Neuronal stem cell (in vitro differentiated cells): ENCODE data around the gene CALR.

Experiments
- DNase-seq: peaks from one replicate; pipeline ENCODE4 v3.0.0-alpha.2; 2013; ENCODE audit warnings: low spot score
- H2AFZ ChIP-seq: one replicate; pipeline ENCODE4 v1.6.1; 2013; ENCODE audit warnings: mild to moderate bottlenecking, low read length, inconsistent platforms
- H2AK5ac ChIP-seq: 2 replicates; pipeline ENCODE4 v1.6.1; 2013; ENCODE audit warnings: low read depth, mild to moderate bottlenecking, inconsistent platforms, low read length, moderate library complexity, mixed read lengths
- H2BK120ac ChIP-seq: 2 replicates; pipeline ENCODE4 v1.6.1; 2013; ENCODE audit warnings: low read depth, mild to moderate bottlenecking, inconsistent platforms, low read length, moderate library complexity, mixed read lengths
- H2BK12ac ChIP-seq: one replicate; pipeline ENCODE4 v1.6.1; 2013; ENCODE audit warnings: low read length, inconsistent platforms
- H2BK15ac ChIP-seq: 2 replicates; pipeline ENCODE4 v1.6.1; 2013; ENCODE audit warnings: mild to moderate bottlenecking, low read length, inconsistent platforms, mixed read lengths
- H2BK5ac ChIP-seq: one replicate; pipeline ENCODE4 v1.6.1; 2013; ENCODE audit warnings: inconsistent platforms, mild to moderate bottlenecking, low read length, moderate library complexity
- H3K14ac ChIP-seq: one replicate; pipeline ENCODE4 v1.6.1; 2013; ENCODE audit warnings: low read length, inconsistent platforms
- H3K18ac ChIP-seq: 2 replicates; pipeline ENCODE4 v1.6.1; 2013; ENCODE audit warnings: low read length, inconsistent platforms
- H3K23ac ChIP-seq: 2 replicates; pipeline ENCODE4 v1.6.1; 2013; ENCODE audit warnings: low read depth, mild to moderate bottlenecking, mixed read lengths, low read length, inconsistent platforms; ENCODE audit not compliant: poor library complexity
- H3K27ac ChIP-seq: replicated peaks from 3 replicates; pipeline ENCODE4 v1.5.1; 2013; ENCODE audit warnings: low read length, inconsistent platforms
- H3K27me3 ChIP-seq, 3 experiments: 2 replicates each; pipeline ENCODE4 v1.6.1; 2013; ENCODE audit warnings: low read length in 3 of 3, mild to moderate bottlenecking in 2 of 3, inconsistent platforms in 1 of 3, low read depth in 1 of 3, mixed read lengths in 1 of 3, moderate library complexity in 1 of 3; ENCODE audit not compliant: control insufficient read depth in 3 of 3, insufficient read depth in 3 of 3
- H3K36me3 ChIP-seq, 2 donors: replicated peaks in 1 of 2; 2 replicates each; pipeline ENCODE4 v1.6.1; 2013; ENCODE audit warnings: low read length in 2 of 2; ENCODE audit not compliant: control insufficient read depth in 2 of 2, insufficient read depth in 2 of 2
- H3K4ac ChIP-seq: 2 replicates; pipeline ENCODE4 v1.6.1; 2013; ENCODE audit warnings: inconsistent platforms, mild to moderate bottlenecking, low read length, moderate library complexity
- H3K4me1 ChIP-seq, 2 donors: 1 replicate in 1 of 2; 2 replicates in 1 of 2; pipeline ENCODE4 v1.6.1; 2013; ENCODE audit warnings: low read length in 2 of 2, low read depth in 1 of 2; ENCODE audit not compliant: control insufficient read depth in 2 of 2, insufficient read depth in 1 of 2
- H3K4me2 ChIP-seq: one replicate; pipeline ENCODE4 v1.6.1; 2013; ENCODE audit warnings: mild to moderate bottlenecking, low read length, inconsistent platforms; ENCODE audit not compliant: insufficient read depth, poor library complexity, severe bottlenecking
- H3K4me3 ChIP-seq, 2 donors: 2 replicates each; pipeline ENCODE4 v1.5.1; 2013; ENCODE audit warnings: low read length in 2 of 2, mild to moderate bottlenecking in 2 of 2, inconsistent platforms in 1 of 2, moderate library complexity in 1 of 2
- H3K79me1 ChIP-seq: one replicate; pipeline ENCODE4 v1.6.1; 2013; ENCODE audit warnings: low read depth, mild to moderate bottlenecking, inconsistent platforms, low read length, moderate library complexity
- H3K9ac ChIP-seq: one replicate; pipeline ENCODE4 v1.6.1; 2013; ENCODE audit warnings: mild to moderate bottlenecking, low read depth, low read length, inconsistent platforms; ENCODE audit not compliant: poor library complexity
- H3K9me3 ChIP-seq, 2 donors: replicated peaks in 1 of 2; 2 replicates each; pipeline versions ENCODE3 to v1.6.1; 2013; ENCODE audit warnings: low read length in 2 of 2, mild to moderate bottlenecking in 2 of 2, inconsistent platforms in 1 of 2, low read depth in 1 of 2, mixed read lengths in 1 of 2, moderate library complexity in 1 of 2; ENCODE audit not compliant: control insufficient read depth in 2 of 2, insufficient read depth in 1 of 2
- H4K8ac ChIP-seq: one replicate; pipeline ENCODE4 v1.6.1; 2013; ENCODE audit warnings: low read depth, mild to moderate bottlenecking, inconsistent platforms, low read length, moderate library complexity
- H4K91ac ChIP-seq: one replicate; pipeline ENCODE4 v1.6.1; 2013; ENCODE audit warnings: low read length, low read depth, mild to moderate bottlenecking, inconsistent platforms; ENCODE audit not compliant: poor library complexity
- WGBS, 2 donors: extraction: QIAGEN DNeasy Blood & Tissue Kit; methylation state at CpG; one replicate each; pipeline ENCODE4 v1.1.7; 2013; ENCODE audit warnings: missing lambda C conversion rate in 2 of 2, mixed read lengths in 1 of 2; ENCODE audit not compliant: insufficient read length in 2 of 2, insufficient replicate concordance in 1 of 2; ENCODE audit errors: extremely low coverage in 2 of 2; 5-methylcytosine and 5-hydroxymethylcytosine counted together

The CALR gene

GRCh38 chr19:12983542-12984142 lies 45.2 kb downstream of the CALR start:
- Histone ChIP-seq H2AFZ (peak overlapping the region; percentile 63), H2BK5ac (no peak overlapping the region), H3K4me2 (peak overlapping the region; percentile 45), H4K91ac (no peak overlapping the region), H3K36me3 (no peaks in the 10 kb centered on the region), H3K27me3 (peaks cover 0 to 68% (median 44%) of the 10 kb centered on the region in 3 experiments), H3K4ac (no peak overlapping the region), H3K4me1 (peaks cover 3 to 15% of the 10 kb centered on the region in 2 donors), H3K27ac (no peak overlapping the region), H3K18ac (no peak overlapping the region), H3K9me3 (peaks cover 0 to 7% of the 10 kb centered on the region in 2 donors), H2BK15ac (peak overlapping the region; percentile 44), H3K79me1 (no peaks in the 10 kb centered on the region), H3K14ac (no peak overlapping the region), H3K4me3 (no peak overlapping the region), H2BK12ac (no peak overlapping the region), H3K9ac (no peak overlapping the region), H2AK5ac (no peak overlapping the region), H3K23ac (no peak overlapping the region), H2BK120ac (no peak overlapping the region), H4K8ac (no peak overlapping the region)
- WGBS, 2 donors: 100% methylated on average over 3 of the region's 51 CpGs; no CpG with 5 or more reads in 1 of the 2 donors
- DNase-seq: peak; percentile 84

DNA sequence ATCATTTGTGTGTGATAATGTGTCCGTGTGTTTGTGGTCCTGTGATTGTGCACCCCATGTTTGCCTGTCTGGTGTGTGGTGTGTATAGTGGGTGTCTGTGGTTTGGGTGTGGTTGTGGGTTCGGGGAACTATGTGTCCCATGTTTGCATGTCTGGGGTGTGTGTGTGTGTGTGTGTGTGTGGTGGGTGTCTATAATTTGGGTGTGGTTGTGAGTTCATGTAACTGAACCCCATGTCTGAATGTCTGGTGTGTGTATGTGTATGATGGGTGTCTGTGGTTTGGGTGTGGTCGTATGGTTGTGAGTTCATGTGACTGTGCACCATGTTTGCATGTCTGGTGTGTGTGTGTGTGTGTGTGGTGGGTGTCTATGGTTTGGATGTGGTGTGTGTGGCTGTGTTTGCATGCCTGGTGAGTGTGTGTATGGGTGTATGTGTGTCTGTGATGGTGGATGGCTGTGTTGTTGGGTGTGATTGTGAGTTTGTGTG lies 45.8 kb downstream of the CALR start:
- Histone ChIP-seq H2BK5ac (no peak overlapping the region), H2BK15ac (peak overlapping the region; percentile 44), H3K4me3 (peak overlapping the region in 1 of 2 donors; percentile 40), H3K18ac (no peak overlapping the region), H3K9ac (no peak overlapping the region), H3K79me1 (no peaks in the 10 kb centered on the region), H4K91ac (no peak overlapping the region), H3K36me3 (no peaks in the 10 kb centered on the region), H3K27me3 (peaks cover 0 to 70% (median 47%) of the 10 kb centered on the region in 3 experiments), H2BK12ac (no peak overlapping the region), H3K4me2 (no peak overlapping the region), H4K8ac (peak overlapping the region; percentile 7), H3K4me1 (peaks cover 3 to 15% of the 10 kb centered on the region in 2 donors), H3K9me3 (peaks cover 0 to 7% of the 10 kb centered on the region in 2 donors), H3K14ac (no peak overlapping the region), H2BK120ac (no peak overlapping the region), H3K4ac (no peak overlapping the region), H3K27ac (no peak overlapping the region), H3K23ac (peak overlapping the region; percentile 38), H2AFZ (no peak overlapping the region), H2AK5ac (peak overlapping the region; percentile 40)
- no peak for DNase-seq
- WGBS, 2 donors: no CpG with 5 or more reads among the region's 3 CpGs

DNA sequence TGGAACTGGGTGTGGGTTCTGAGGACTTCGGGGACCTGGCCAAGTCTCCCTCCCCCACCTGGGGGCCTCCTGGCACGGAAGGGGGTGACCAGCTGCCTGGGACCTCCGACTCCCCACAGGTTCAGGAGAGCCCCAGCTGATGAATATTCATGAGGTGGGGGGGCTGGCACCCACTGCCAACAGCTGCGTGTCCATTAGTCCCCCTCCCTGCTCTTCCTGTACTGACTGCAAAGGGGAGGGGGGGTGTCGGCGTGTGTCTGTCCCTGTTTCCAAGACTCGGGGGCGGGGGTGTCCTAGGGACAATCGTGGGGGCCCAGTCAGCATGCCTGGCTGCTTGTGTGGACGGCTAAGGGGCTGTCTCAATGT lies 46.3 kb downstream of the CALR start:
- Histone ChIP-seq H2AK5ac (peak overlapping the region; percentile 40), H2BK15ac (no peak overlapping the region), H3K4me1 (peaks cover 3 to 15% of the 10 kb centered on the region in 2 donors), H2BK12ac (no peak overlapping the region), H3K9me3 (peaks cover 0 to 7% of the 10 kb centered on the region in 2 donors), H3K4me3 (peak overlapping the region in 1 of 2 donors; percentile 40), H2BK120ac (no peak overlapping the region), H3K4ac (no peak overlapping the region), H2BK5ac (no peak overlapping the region), H4K91ac (no peak overlapping the region), H4K8ac (no peak overlapping the region), H3K18ac (peak overlapping the region; percentile 48), H3K4me2 (no peak overlapping the region), H3K23ac (peak overlapping the region; percentile 29), H3K79me1 (no peaks in the 10 kb centered on the region), H3K9ac (no peak overlapping the region), H3K27me3 (peaks cover 0 to 75% (median 51%) of the 10 kb centered on the region in 3 experiments), H2AFZ (no peak overlapping the region), H3K36me3 (no peaks in the 10 kb centered on the region), H3K14ac (no peak overlapping the region), H3K27ac (no peak overlapping the region)
- no CpG with 5 or more reads among the region's 10 CpGs for WGBS, 2 donors
- DNase-seq: no peak

- Histone ChIP-seq H2BK15ac (no peak overlapping the region), H4K8ac (peak overlapping the region; percentile 56), H2BK12ac (peak overlapping the region; percentile 84), H3K9me3 (peaks cover 0 to 7% of the 10 kb centered on the region in 2 donors), H3K9ac (peak overlapping the region; percentile 80), H3K18ac (peak overlapping the region; percentile 92), H3K4me2 (no peak overlapping the region), H3K14ac (no peak overlapping the region), H3K23ac (peak overlapping the region; percentile 29), H3K27ac (no peak overlapping the region), H3K27me3 (peaks cover 0 to 80% (median 56%) of the 10 kb centered on the region in 3 experiments), H2BK120ac (peak overlapping the region; percentile 97), H3K4ac (peak overlapping the region; percentile 53), H3K36me3 (no peaks in the 10 kb centered on the region), H3K4me1 (peaks cover 3 to 15% of the 10 kb centered on the region in 2 donors), H2BK5ac (peak overlapping the region; percentile 87), H2AFZ (no peak overlapping the region), H3K79me1 (no peaks in the 10 kb centered on the region), H4K91ac (peak overlapping the region; percentile 68), H2AK5ac (peak overlapping the region; percentile 76), H3K4me3 (peak overlapping the region in 1 of 2 donors; percentile 43)
- no CpG with 5 or more reads among the region's 16 CpGs for WGBS, 2 donors
- DNase-seq: no peak
These were observed 46.8 kb downstream of the CALR start for GRCh38 chr19:12985049-12985776.
